Measurements from ENCODE around the gene RAP2A. TPM values are rescaled to one million over a fixed set of nuclear protein-coding genes. Genes with fewer than 3 reads are reported as not detected.

Gene RAP2A
- total and polyA plus RNA-seq, 9 of the 15 experiments (the other 6 are each of a cell fraction or from before 2014, with no cell fraction given): 1.8 to 11.7 (median 5.6) TPM

- TF ChIP-seq PML (IDR thresholded peaks at IDR 0.05; ENCODE audit: low read length): peak; percentile 41; the same call in 1 of the 2 replicates
- TF ChIP-seq ETV1 (tag; conservative IDR thresholded peaks at IDR 0.05; ENCODE audit: low read depth): peak; percentile 27; the same call in 1 of the 2 replicates
- peak; percentile 65; the same call in 1 of the 2 replicates for TF ChIP-seq ELF1 (tag; IDR thresholded peaks at IDR 0.05)
- peak; percentile 61; the same call in 1 of the 2 replicates for TF ChIP-seq PHF8 (IDR thresholded peaks at IDR 0.05; ENCODE audit: borderline replicate concordance, low read length)
- peak in 1 of 2 experiments; percentile 49; a peak in 1 of 4 replicates for TF ChIP-seq SIN3A (IDR thresholded peaks at IDR 0.05; ENCODE audit: borderline replicate concordance in 2 of 2, control insufficient read depth in 1 of 2, low read depth in 2 of 2, low read length in 2 of 2)
- TF ChIP-seq MEIS2 (IDR thresholded peaks at IDR 0.05; ENCODE audit: partially characterized antibody): peak; percentile 13
- TF ChIP-seq TEAD1 (CRISPR knock-in tag; IDR thresholded peaks at IDR 0.05): peak in 1 of 2 experiments; percentile 33; a peak in 1 of 4 replicates
- TF ChIP-seq DPF2 (IDR thresholded peaks at IDR 0.05): 0 out of 2 replicates have a peak, but pooled peaks have one; percentile 8
- TF ChIP-seq ZNF740 (CRISPR knock-in tag; IDR thresholded peaks at IDR 0.05): no peak
- peak in 1 of 2 experiments; percentile 31; a peak in 1 of 4 replicates for TF ChIP-seq ZNF740 (tag; IDR thresholded peaks at IDR 0.05)
- TF ChIP-seq CBX1 (IDR thresholded peaks at IDR 0.05; ENCODE audit: low read depth): peak; percentile 35; the same call in 1 of the 2 replicates
- 0 out of 4 replicates have a peak, but pooled peaks of 1 of the 2 experiments have one; percentile 45 for TF ChIP-seq HDAC1 (IDR thresholded peaks at IDR 0.05)
- peak; percentile 64 for TF ChIP-seq EP400 (IDR thresholded peaks at IDR 0.05)
- peak; percentile 84 for TF ChIP-seq ZBTB33 (CRISPR knock-in tag; IDR thresholded peaks at IDR 0.05)
- peak in 1 of 2 experiments; percentile 29 for TF ChIP-seq AFF1 (IDR thresholded peaks at IDR 0.05; ENCODE audit: low read depth in 1 of 2, partially characterized antibody in 2 of 2)
- peak; percentile 53; the same call in 1 of the 2 replicates for TF ChIP-seq RAD51 (IDR thresholded peaks at IDR 0.05; ENCODE audit: borderline replicate concordance, low read depth)
- TF ChIP-seq FOXK2 (conservative IDR thresholded peaks at IDR 0.05 in 1 of 2, IDR thresholded peaks at IDR 0.05 in 1 of 2; ENCODE audit: low read depth in 2 of 2): no peak
- TF ChIP-seq PPARD (CRISPR knock-in tag; IDR thresholded peaks at IDR 0.05): no peak
These were observed 847 bp upstream of the RAP2A start (continued) for GRCh38 chr13:97432917-97433726.
